GM21786 (cell line): ENCODE data around the gene ARMC12.
A peak's percentile ranks its signal among the peaks of the same experiment; 100 is the strongest.
"Not testable (repeated sequence)": the region's sequence is repeated elsewhere in the genome, so short reads cannot be mapped to it uniquely, and the experiment has no call there.

Source experiments
- ATAC-seq: cut with Tn5 transposase; IDR thresholded peaks from one replicate; pipeline ENCODE4 v1.9.1; 2021; ENCODE audit not compliant: unreplicated experiment

Gene ARMC12

GRCh38 chr6:35736982-35737412 is at the start of gene ARMC12:
Gene ARMC12 (plus strand): TSS chr6:35737032. CDS start chr6:35737109, 77 bp downstream.
- ATAC-seq, result no peak

GRCh38 chr6:35687658-35688604 is 48.9 kb upstream of the ARMC12 start:
- ATAC-seq, result peak; percentile 38

GRCh38 chr6:35688605-35689322 is 48.1 kb upstream of the ARMC12 start, which contains the start of gene FKBP5:
Gene FKBP5 (minus strand): TSS chr6:35688915. CDS start chr6:35642824, 46,091 bp downstream.
- ATAC-seq, result peak; percentile 75

GRCh38 chr6:35690006-35690405 is 46.8 kb upstream of the ARMC12 start:
- ATAC-seq, result not testable (repeated sequence)

- no peak for ATAC-seq
Observed at GRCh38 chr6:35690484-35690883, 46.3 kb upstream of the ARMC12 start.

- no peak for ATAC-seq
Observed at GRCh38 chr6:35691027-35691824, 45.6 kb upstream of the ARMC12 start.

GRCh38 chr6:35694462-35694861 is 42.4 kb upstream of the ARMC12 start:
- no peak for ATAC-seq

GRCh38 chr6:35698430-35698829 is 38.4 kb upstream of the ARMC12 start:
- not testable (repeated sequence) for ATAC-seq

GRCh38 chr6:35698858-35699257 is 38.0 kb upstream of the ARMC12 start:
- ATAC-seq, result no peak

- ATAC-seq, result no peak
Observed at GRCh38 chr6:35703554-35703953, 33.3 kb upstream of the ARMC12 start.

- no peak for ATAC-seq
Observed at GRCh38 chr6:35706468-35706867, 30.4 kb upstream of the ARMC12 start.

- ATAC-seq, result no peak
Observed at GRCh38 chr6:35707714-35708407, 29.0 kb upstream of the ARMC12 start.

GRCh38 chr6:35708585-35708984 is 28.2 kb upstream of the ARMC12 start:
- ATAC-seq, result no peak

GRCh38 chr6:35710241-35710847 is 26.5 kb upstream of the ARMC12 start:
- ATAC-seq, result no peak

GRCh38 chr6:35711731-35712130 is 25.1 kb upstream of the ARMC12 start:
- ATAC-seq, result no peak

- no peak for ATAC-seq
Observed at GRCh38 chr6:35713006-35713767, 23.6 kb upstream of the ARMC12 start.

GRCh38 chr6:35716798-35717197 is 20.0 kb upstream of the ARMC12 start:
- ATAC-seq, result no peak

GRCh38 chr6:35717449-35718374 is 19.1 kb upstream of the ARMC12 start:
- ATAC-seq, result no peak
